Astrocyte of the spinal cord (primary cell): Measurements from ENCODE around the gene PLCL1.

Experiments used
- DNase-seq: peaks from one replicate; pipeline ENCODE4 v3.0.0; 2011; ENCODE audit warnings: low read depth, low spot score
- H3K4me3 ChIP-seq: 2 replicates; pipeline ENCODE4 v1.5.1; 2011; ENCODE audit warnings: low read depth, mild to moderate bottlenecking, low read length, moderate library complexity
- CTCF ChIP-seq: IDR thresholded peaks from 2 replicates; pipeline ENCODE4 v1.5.1; 2012; ENCODE audit warnings: low read depth, mild to moderate bottlenecking, low read length, inconsistent platforms
- in situ Hi-C: cut with HindIII; loops from 2 replicates; pipeline ENCODE4 v1.10.0; 2017; ENCODE audit warnings: low sequenced_read_pairs

Gene PLCL1

GRCh38 chr2:197809064-197809463, 4.7 kb downstream of the PLCL1 start:
- no peak for DNase-seq
- H3K4me3 ChIP-seq = no peak overlapping the region
- no peak for TF ChIP-seq CTCF
- in situ Hi-C loops = no loop called here

GRCh38 chr2:197810016-197810415, 5.6 kb downstream of the PLCL1 start:
- in situ Hi-C loops = no loop called here
- no peak for DNase-seq
- no peak for TF ChIP-seq CTCF
- H3K4me3 ChIP-seq = no peak overlapping the region

GRCh38 chr2:197810491-197810890, 6.1 kb downstream of the PLCL1 start:
- in situ Hi-C loops = no loop called here
- DNase-seq = no peak
- no peak overlapping the region for H3K4me3 ChIP-seq
- no peak for TF ChIP-seq CTCF

GRCh38 chr2:197813093-197813787, 8.8 kb downstream of the PLCL1 start:
- TF ChIP-seq CTCF = peak; percentile 68
- in situ Hi-C loops = no loop called here
- DNase-seq = peak; percentile 43

GRCh38 chr2:197814526-197814925, 10.1 kb downstream of the PLCL1 start:
- TF ChIP-seq CTCF = no peak
- DNase-seq = no peak
- H3K4me3 ChIP-seq = no peak overlapping the region
- in situ Hi-C loops = no loop called here

More at GRCh38 chr2:197813093-197813787, 8.8 kb downstream of the PLCL1 start:
- no peak overlapping the region for H3K4me3 ChIP-seq

- DNase-seq = no peak
- no peak overlapping the region for H3K4me3 ChIP-seq
- in situ Hi-C loops = no loop called here
- TF ChIP-seq CTCF = no peak
These were observed 17.3 kb downstream of the PLCL1 start for GRCh38 chr2:197821550-197822289.
